ENCODE data around the gene PRICKLE2. TPM values are rescaled to one million over a fixed set of nuclear protein-coding genes. Genes with fewer than 3 reads are reported as not detected.

Gene PRICKLE2
- total RNA-seq, 1 donor from 2014 or later, result 5.3 TPM

- TF ChIP-seq CTCF (IDR thresholded peaks at IDR 0.05; ENCODE audit: unreplicated experiment), result no peak
- Mint-ChIP-seq H3K27me3 (ENCODE audit: unreplicated experiment) (peaks cover 1% of the 10 kb centered on the region), H3K36me3 (ENCODE audit: low read depth, unreplicated experiment) (peaks cover 1% of the 10 kb centered on the region), H3K4me1 (ENCODE audit: unreplicated experiment) (peaks cover under 1% of the 10 kb centered on the region), H3K9me3 (ENCODE audit: unreplicated experiment) (no peaks in the 10 kb centered on the region), H3K27ac (ENCODE audit: unreplicated experiment) (no peak overlapping the region), H3K4me3 (ENCODE audit: unreplicated experiment) (no peak overlapping the region)
- DNase-seq (ENCODE audit: low spot score), result no peak
Measured at GRCh38 chr3:64104006-64104405, 121.3 kb downstream of the PRICKLE2 start.

GRCh38 chr3:64103131-64103530 is 122.1 kb downstream of the PRICKLE2 start:
- Mint-ChIP-seq H3K27me3 (ENCODE audit: unreplicated experiment) (peaks cover 1% of the 10 kb centered on the region), H3K27ac (ENCODE audit: unreplicated experiment) (no peak overlapping the region), H3K36me3 (ENCODE audit: low read depth, unreplicated experiment) (peaks cover 3% of the 10 kb centered on the region), H3K4me1 (ENCODE audit: unreplicated experiment) (peaks cover 4% of the 10 kb centered on the region), H3K9me3 (ENCODE audit: unreplicated experiment) (no peaks in the 10 kb centered on the region), H3K4me3 (ENCODE audit: unreplicated experiment) (no peak overlapping the region)
- TF ChIP-seq CTCF (IDR thresholded peaks at IDR 0.05; ENCODE audit: unreplicated experiment), result no peak
- no peak for DNase-seq (ENCODE audit: low spot score)

- Mint-ChIP-seq H3K27me3 (ENCODE audit: unreplicated experiment) (peaks cover 1% of the 10 kb centered on the region), H3K4me1 (ENCODE audit: unreplicated experiment) (peaks cover 9% of the 10 kb centered on the region), H3K27ac (ENCODE audit: unreplicated experiment) (no peak overlapping the region), H3K36me3 (ENCODE audit: low read depth, unreplicated experiment) (peaks cover 3% of the 10 kb centered on the region), H3K4me3 (ENCODE audit: unreplicated experiment) (no peak overlapping the region), H3K9me3 (ENCODE audit: unreplicated experiment) (no peaks in the 10 kb centered on the region)
- TF ChIP-seq CTCF (IDR thresholded peaks at IDR 0.05; ENCODE audit: unreplicated experiment), result no peak
- no peak for DNase-seq (ENCODE audit: low spot score)
Measured at GRCh38 chr3:64102147-64102546, 123.1 kb downstream of the PRICKLE2 start.

GRCh38 chr3:64099316-64099715 is 126.0 kb downstream of the PRICKLE2 start:
- DNase-seq (ENCODE audit: low spot score), result no peak
- no peak for TF ChIP-seq CTCF (IDR thresholded peaks at IDR 0.05; ENCODE audit: unreplicated experiment)
- Mint-ChIP-seq H3K4me3 (ENCODE audit: unreplicated experiment) (no peak overlapping the region), H3K9me3 (ENCODE audit: unreplicated experiment) (no peaks in the 10 kb centered on the region), H3K27me3 (ENCODE audit: unreplicated experiment) (peaks cover 1% of the 10 kb centered on the region), H3K27ac (ENCODE audit: unreplicated experiment) (no peak overlapping the region), H3K36me3 (ENCODE audit: low read depth, unreplicated experiment) (peaks cover 3% of the 10 kb centered on the region), H3K4me1 (ENCODE audit: unreplicated experiment) (peaks cover 26% of the 10 kb centered on the region)

GRCh38 chr3:64098670-64099069 is 126.6 kb downstream of the PRICKLE2 start:
- no peak overlapping the region for H3K4me3 Mint-ChIP-seq (ENCODE audit: unreplicated experiment)
- TF ChIP-seq CTCF (IDR thresholded peaks at IDR 0.05; ENCODE audit: unreplicated experiment), result no peak
- H3K36me3 Mint-ChIP-seq (ENCODE audit: low read depth, unreplicated experiment), result peaks cover 3% of the 10 kb centered on the region
- peaks cover 1% of the 10 kb centered on the region for H3K27me3 Mint-ChIP-seq (ENCODE audit: unreplicated experiment)
- H3K27ac Mint-ChIP-seq (ENCODE audit: unreplicated experiment), result no peak overlapping the region
- no peaks in the 10 kb centered on the region for H3K9me3 Mint-ChIP-seq (ENCODE audit: unreplicated experiment)
- H3K4me1 Mint-ChIP-seq (ENCODE audit: unreplicated experiment), result peaks cover 28% of the 10 kb centered on the region
- DNase-seq (ENCODE audit: low spot score), result no peak
